Peyer's patch (tissue), 4 donors: ENCODE results near the gene CENPT. TPM values are rescaled to one million over a fixed set of nuclear protein-coding genes. Genes with fewer than 3 reads are reported as not detected.

Experiments used
- DNase-seq, 3 donors: peaks; one replicate each; pipeline ENCODE4 v3.0.0-alpha.2; 2017 to 2019
- H3K27ac ChIP-seq, 4 donors: fragments of 200-600 bp; sonication (generic); one replicate each; pipeline ENCODE4 v1.5.1; 2016 to 2019
- H3K27me3 ChIP-seq, 2 donors: fragments of 200-600 bp; sonication (generic); one replicate each; pipeline ENCODE4 v1.5.1; 2019
- H3K36me3 ChIP-seq, 3 donors: fragments of 200-600 bp; sonication (generic); one replicate each; pipeline ENCODE4 v1.5.1; 2016 to 2019
- H3K4me1 ChIP-seq, 4 donors: fragments of 200-600 bp; sonication (generic); one replicate each; pipeline ENCODE4 v1.5.1; 2016 to 2019
- H3K4me3 ChIP-seq, 4 donors: fragments of 200-600 bp; sonication (generic); 1 replicate in 3 of 4; 2 replicates in 1 of 4; pipeline ENCODE4 v1.5.1; 2016 to 2019; ENCODE audit warnings: mild to moderate bottlenecking in 1 of 4
- H3K9me3 ChIP-seq, 4 donors: fragments of 200-600 bp; sonication (generic); one replicate each; pipeline ENCODE4 v1.5.1; 2016 to 2019; ENCODE audit warnings: mild to moderate bottlenecking in 1 of 4
- POLR2A ChIP-seq, 2 donors: fragments of 450-650 bp; IDR thresholded peaks; one replicate each; pipeline ENCODE4 v1.5.1; 2017; ENCODE audit warnings: antibody characterized with exemption in 2 of 2, mild to moderate bottlenecking in 2 of 2, moderate library complexity in 2 of 2
- total RNA-seq, 4 donors: library from RNA; depleted of rRNA; stranded (reverse); fragments of >200 nt; gene quantifications; one replicate each; pipeline ENCODE4 v1.1.0, GENCODE V29; 2016
- TF ChIP-seq, protein P1 (sequence below), 6 experiments: fragments of 450-650 bp in 4 of 6; fragments of 200-600 bp in 2 of 6; sonication (generic) in 1 of 6; IDR thresholded peaks; one replicate each; pipeline ENCODE4 v1.5.1; 2017 to 2019; ENCODE audit warnings: antibody characterized with exemption in 6 of 6, mild to moderate bottlenecking in 3 of 6, moderate library complexity in 1 of 6

Gene CENPT, protein sequence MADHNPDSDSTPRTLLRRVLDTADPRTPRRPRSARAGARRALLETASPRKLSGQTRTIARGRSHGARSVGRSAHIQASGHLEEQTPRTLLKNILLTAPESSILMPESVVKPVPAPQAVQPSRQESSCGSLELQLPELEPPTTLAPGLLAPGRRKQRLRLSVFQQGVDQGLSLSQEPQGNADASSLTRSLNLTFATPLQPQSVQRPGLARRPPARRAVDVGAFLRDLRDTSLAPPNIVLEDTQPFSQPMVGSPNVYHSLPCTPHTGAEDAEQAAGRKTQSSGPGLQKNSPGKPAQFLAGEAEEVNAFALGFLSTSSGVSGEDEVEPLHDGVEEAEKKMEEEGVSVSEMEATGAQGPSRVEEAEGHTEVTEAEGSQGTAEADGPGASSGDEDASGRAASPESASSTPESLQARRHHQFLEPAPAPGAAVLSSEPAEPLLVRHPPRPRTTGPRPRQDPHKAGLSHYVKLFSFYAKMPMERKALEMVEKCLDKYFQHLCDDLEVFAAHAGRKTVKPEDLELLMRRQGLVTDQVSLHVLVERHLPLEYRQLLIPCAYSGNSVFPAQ
- 100 to 1,000 TPM in 2 of 4 donors, 10 to 100 TPM in 2; 64.8 to 138 (median 94.6) TPM for total RNA-seq

DNA sequence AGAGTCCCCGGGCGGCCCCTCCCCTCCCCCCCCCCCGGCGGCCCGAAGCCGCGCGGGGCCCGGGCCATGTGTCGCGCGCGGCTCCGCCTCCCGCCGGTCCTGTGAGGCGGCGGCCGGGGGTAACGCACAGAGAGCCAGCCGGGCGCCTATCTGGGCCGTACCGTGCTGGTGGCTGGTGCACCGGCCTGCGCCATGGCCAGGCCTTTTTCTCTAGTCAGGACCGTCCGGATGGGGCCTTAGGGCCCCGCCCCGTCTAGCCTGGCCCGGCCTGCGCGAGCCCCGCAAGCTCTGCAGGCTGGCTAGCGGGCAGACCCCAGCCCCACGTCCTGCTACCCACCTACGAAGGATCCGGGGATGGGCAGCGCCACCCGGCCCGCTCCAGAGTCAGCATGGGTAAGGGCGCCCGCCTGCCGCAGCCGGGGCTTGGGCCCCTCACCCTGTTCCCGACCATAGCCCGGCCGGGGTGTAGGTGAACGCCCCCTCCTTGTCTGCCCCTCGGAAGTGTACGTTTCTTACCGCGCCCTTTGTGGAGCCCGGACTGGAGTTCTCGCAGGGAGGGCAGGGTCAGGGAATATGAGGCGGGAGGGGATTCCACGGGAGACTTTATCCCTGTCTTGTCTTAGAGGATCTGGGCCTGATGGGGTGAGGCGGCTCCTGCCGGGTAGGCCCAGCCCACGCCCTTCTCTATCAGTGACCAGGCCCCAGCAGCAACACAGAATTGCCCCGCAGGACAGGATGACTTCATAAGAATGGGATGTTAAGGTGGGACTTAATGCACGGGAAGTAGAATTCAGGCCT is at the start of gene CENPT:
Gene CENPT, minus strand, starts transcription at position 630 of the 798 bp plus-strand sequence. CDS start 13,834 bp downstream, outside the sequence.
- Histone ChIP-seq H3K27ac (peak within 1 kb of the TSS; percentile 71 to 96 (median 90)), H3K4me1 (peaks cover 0 to 50% (median 41%) of the 10 kb centered on the region in 4 donors), H3K9me3 (no peaks in the 10 kb centered on the region), H3K27me3 (no peaks in the 10 kb centered on the region), H3K4me3 (peak within 1 kb of the TSS; percentile 87 to 94 (median 90)), H3K36me3 (no peaks in the 10 kb centered on the region)
- no peak for TF ChIP-seq POLR2A (IDR thresholded peaks at IDR 0.05)
- TF ChIP-seq, protein P1, sequence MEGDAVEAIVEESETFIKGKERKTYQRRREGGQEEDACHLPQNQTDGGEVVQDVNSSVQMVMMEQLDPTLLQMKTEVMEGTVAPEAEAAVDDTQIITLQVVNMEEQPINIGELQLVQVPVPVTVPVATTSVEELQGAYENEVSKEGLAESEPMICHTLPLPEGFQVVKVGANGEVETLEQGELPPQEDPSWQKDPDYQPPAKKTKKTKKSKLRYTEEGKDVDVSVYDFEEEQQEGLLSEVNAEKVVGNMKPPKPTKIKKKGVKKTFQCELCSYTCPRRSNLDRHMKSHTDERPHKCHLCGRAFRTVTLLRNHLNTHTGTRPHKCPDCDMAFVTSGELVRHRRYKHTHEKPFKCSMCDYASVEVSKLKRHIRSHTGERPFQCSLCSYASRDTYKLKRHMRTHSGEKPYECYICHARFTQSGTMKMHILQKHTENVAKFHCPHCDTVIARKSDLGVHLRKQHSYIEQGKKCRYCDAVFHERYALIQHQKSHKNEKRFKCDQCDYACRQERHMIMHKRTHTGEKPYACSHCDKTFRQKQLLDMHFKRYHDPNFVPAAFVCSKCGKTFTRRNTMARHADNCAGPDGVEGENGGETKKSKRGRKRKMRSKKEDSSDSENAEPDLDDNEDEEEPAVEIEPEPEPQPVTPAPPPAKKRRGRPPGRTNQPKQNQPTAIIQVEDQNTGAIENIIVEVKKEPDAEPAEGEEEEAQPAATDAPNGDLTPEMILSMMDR (IDR thresholded peaks at IDR 0.05), result peak in 1 of 6 experiments; percentile 4
- DNase-seq, result peak; percentile 66 to 81 (median 67)

DNA sequence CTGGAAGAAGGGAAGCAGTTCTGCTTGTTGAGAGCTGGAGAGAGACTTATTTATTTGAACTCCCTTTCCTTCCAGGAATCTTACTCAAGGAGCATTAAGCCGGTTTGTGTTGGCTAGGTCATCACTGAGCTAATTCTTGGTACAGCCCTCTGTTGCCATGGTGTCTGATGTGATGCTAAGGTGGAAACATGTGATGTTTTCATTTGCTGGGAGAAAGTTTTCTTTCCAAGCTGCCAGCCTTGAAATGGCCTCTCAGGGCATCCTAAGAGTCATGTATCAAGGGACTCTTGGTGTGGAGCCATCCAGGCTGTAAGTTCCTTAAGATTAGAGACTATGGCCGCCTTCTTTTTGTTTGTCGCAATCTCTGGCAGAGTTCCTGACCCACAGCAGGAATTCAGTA is 49.7 kb upstream of the CENPT start:
- no peak for DNase-seq
- Histone ChIP-seq H3K36me3 (peaks cover 0 to under 1% (median 0%) of the 10 kb centered on the region in 3 donors), H3K27me3 (no peaks in the 10 kb centered on the region), H3K4me1 (peaks cover 0 to 37% (median 7%) of the 10 kb centered on the region in 4 donors), H3K27ac (peak overlapping the region in 1 of 4 donors; percentile 31), H3K9me3 (no peaks in the 10 kb centered on the region), H3K4me3 (no peak overlapping the region)
- no peak for TF ChIP-seq POLR2A (IDR thresholded peaks at IDR 0.05)
- TF ChIP-seq, protein P1 (IDR thresholded peaks at IDR 0.05), result no peak

DNA sequence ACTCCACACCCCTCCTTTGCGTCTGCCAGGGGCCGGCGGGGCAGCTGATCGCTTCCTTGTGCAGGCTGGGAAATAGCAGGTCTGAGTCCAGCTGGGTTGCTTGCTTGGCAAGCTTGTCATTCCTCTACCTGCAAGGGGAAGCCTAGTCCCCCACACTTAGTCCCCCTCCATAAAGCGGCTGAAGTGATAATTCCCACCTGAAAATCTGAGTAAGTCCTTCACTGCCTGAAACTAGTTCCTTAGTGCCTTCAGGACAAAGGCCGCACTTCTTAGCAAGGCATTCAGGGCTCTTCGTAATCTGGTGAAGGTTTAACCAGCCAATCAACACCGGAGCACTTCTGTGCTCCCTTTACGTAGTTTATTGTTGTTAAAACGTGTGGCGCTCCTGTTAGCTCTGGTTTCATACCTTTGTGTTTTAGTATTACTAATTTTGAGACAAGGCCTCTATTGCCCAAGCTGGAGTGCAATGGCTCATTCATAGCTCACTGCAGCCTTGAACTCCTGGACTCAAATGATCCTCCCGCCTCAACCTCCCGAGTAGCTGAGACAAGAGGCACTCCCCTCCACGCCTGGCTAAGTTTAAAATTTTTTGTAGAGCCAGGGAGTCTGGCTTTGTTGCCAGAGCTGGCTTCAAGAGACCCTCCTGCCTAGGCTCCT is 46.4 kb upstream of the CENPT start:
- no peaks in the 10 kb centered on the region for H3K9me3 ChIP-seq
- no peaks in the 10 kb centered on the region for H3K27me3 ChIP-seq
- H3K36me3 ChIP-seq, result no peaks in the 10 kb centered on the region
- peaks cover 0 to 30% (median 7%) of the 10 kb centered on the region in 4 donors for H3K4me1 ChIP-seq
- DNase-seq, result no peak
- TF ChIP-seq, protein P1 (IDR thresholded peaks at IDR 0.05), result no peak
- TF ChIP-seq POLR2A (IDR thresholded peaks at IDR 0.05), result peak in 1 of 2 donors; percentile 38
- peak overlapping the region; percentile 73 to 99 (median 88) for H3K4me3 ChIP-seq
- H3K27ac ChIP-seq, result peak overlapping the region; percentile 90 to 99 (median 96)

DNA sequence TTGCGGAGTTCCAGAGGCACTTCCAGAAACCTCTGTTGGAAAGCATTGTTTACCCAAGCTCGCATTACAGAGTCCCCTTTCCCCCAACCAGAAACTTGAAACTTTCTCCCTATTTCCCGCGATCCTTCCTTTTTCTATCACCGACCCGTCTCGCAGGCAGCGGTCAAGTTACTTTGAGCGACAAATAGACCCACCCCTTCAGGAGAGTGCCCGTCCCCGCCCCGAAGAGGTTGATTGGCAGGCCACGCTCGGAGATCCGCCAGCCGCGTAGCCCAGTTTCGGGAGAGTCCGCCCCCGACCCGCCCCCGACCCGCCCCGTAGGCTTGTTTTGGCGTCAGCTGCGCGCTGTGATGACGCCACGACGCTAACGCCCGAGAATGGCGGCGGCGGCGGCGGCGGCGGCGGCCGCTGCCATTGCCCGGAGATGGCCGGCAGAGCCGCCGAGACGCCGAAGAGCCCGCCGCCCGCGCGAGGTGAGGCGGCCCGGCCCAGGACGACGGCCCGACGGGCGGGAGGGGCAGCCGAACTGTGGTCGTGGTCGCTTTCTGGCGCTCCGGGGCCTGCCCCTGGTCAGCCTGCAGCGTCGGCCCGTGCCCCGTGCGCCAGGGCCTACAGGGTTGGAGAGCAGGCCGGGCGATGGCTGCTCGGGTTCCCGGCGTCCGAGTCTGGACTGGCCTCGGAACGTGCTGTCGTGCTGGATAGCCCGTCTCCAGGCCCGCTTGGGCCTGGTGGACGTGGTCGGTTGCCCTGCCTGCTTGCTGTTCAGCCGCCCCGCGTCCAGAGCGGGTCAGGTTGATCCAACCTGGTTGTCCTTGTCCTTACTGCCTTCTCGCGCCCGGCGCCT is 45.6 kb upstream of the CENPT start, which contains the start of gene PSKH1:
Gene PSKH1, plus strand, starts transcription at position 356 of the 844 bp plus-strand sequence. CDS start 15,496 bp downstream, outside the sequence.
- H3K27me3 ChIP-seq, result no peaks in the 10 kb centered on the region
- TF ChIP-seq POLR2A (IDR thresholded peaks at IDR 0.05), result peak; percentile 43 to 86
- TF ChIP-seq, protein P1 (IDR thresholded peaks at IDR 0.05), result peak in 1 of 6 experiments; percentile 8
- H3K27ac ChIP-seq, result peak within 1 kb of the TSS; percentile 90 to 99 (median 96)
- no peaks in the 10 kb centered on the region for H3K36me3 ChIP-seq
- no peaks in the 10 kb centered on the region for H3K9me3 ChIP-seq
- peak within 1 kb of the TSS; percentile 73 to 99 (median 88) for H3K4me3 ChIP-seq
- peak; percentile 95 to 98 (median 98) for DNase-seq
- peaks cover 0 to 30% (median 7%) of the 10 kb centered on the region in 4 donors for H3K4me1 ChIP-seq
